ENCODE measurements around the gene ARHGAP40. TPM values are rescaled to one million over a fixed set of nuclear protein-coding genes. Genes with fewer than 3 reads are reported as not detected.
A peak's percentile ranks its signal among the peaks of the same experiment; 100 is the strongest.

The ARHGAP40 gene
- total RNA-seq, 3 donors from 2014 or later: not detected

DNA sequence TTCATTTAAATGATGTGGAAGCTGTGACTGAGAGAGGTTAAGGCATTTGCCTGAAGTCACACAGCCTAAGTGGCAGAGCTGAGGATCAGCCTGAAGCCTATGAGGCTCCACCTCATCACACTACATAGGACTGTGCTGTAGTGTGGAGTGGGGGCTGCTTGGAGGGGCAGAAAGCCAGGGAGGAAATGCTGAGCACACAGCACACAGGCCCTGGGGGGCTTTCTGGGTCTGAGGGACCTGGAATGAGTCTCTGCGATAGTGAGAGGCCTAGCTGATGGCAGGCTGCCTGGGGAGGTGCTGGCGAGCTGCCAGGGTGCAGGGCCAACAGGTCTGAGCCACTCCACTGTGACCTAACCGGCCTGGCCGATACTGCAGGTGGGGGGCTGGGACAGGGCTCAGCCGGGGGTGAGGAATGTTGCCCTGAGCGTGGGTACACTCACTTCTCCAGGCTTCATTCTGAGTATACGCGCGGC, 2.2 kb upstream of the ARHGAP40 start:
- no peak for TF ChIP-seq CTCF (IDR thresholded peaks at IDR 0.05)
- ATAC-seq: no peak
- Histone ChIP-seq H3K4me1 (ENCODE audit: low read depth) (peaks cover 5% of the 10 kb centered on the region), H3K4me3 (no peak overlapping the region), H3K9me3 (no peaks in the 10 kb centered on the region), H3K36me3 (ENCODE audit: low read depth) (no peaks in the 10 kb centered on the region)
- DNase-seq: peak in 1 of 3 donors; percentile 46
- intact Hi-C loops (cut with DNase I, micrococcal nuclease): no loop called here

- Histone ChIP-seq H3K4me1 (ENCODE audit: low read depth) (peaks cover 5% of the 10 kb centered on the region), H3K4me3 (no peak overlapping the region), H3K36me3 (ENCODE audit: low read depth) (no peaks in the 10 kb centered on the region), H3K9me3 (no peaks in the 10 kb centered on the region)
- no peak for TF ChIP-seq CTCF (IDR thresholded peaks at IDR 0.05)
- ATAC-seq (no peak), DNase-seq (no peak)
- intact Hi-C loops (cut with DNase I, micrococcal nuclease): no loop called here
These were observed 1.6 kb upstream of the ARHGAP40 start for GRCh38 chr20:38600057-38600456.

GRCh38 chr20:38602185-38602581, 574 bp downstream of the ARHGAP40 start:
- TF ChIP-seq CTCF (IDR thresholded peaks at IDR 0.05): no peak
- Histone ChIP-seq H3K9me3 (no peaks in the 10 kb centered on the region), H3K4me1 (ENCODE audit: low read depth) (peaks cover 5% of the 10 kb centered on the region), H3K36me3 (ENCODE audit: low read depth) (no peaks in the 10 kb centered on the region), H3K4me3 (no peak overlapping the region)
- intact Hi-C loops (cut with DNase I, micrococcal nuclease): no loop called here
- ATAC-seq (no peak), DNase-seq (no peak)

GRCh38 chr20:38603286-38603685, 1.7 kb downstream of the ARHGAP40 start:
- Histone ChIP-seq H3K4me1 (ENCODE audit: low read depth) (peaks cover 5% of the 10 kb centered on the region), H3K9me3 (no peaks in the 10 kb centered on the region), H3K4me3 (no peak overlapping the region), H3K36me3 (ENCODE audit: low read depth) (no peaks in the 10 kb centered on the region)
- intact Hi-C loops (cut with DNase I, micrococcal nuclease): no loop called here
- no peak for ATAC-seq
- TF ChIP-seq CTCF (IDR thresholded peaks at IDR 0.05): no peak
- no peak for DNase-seq

DNA sequence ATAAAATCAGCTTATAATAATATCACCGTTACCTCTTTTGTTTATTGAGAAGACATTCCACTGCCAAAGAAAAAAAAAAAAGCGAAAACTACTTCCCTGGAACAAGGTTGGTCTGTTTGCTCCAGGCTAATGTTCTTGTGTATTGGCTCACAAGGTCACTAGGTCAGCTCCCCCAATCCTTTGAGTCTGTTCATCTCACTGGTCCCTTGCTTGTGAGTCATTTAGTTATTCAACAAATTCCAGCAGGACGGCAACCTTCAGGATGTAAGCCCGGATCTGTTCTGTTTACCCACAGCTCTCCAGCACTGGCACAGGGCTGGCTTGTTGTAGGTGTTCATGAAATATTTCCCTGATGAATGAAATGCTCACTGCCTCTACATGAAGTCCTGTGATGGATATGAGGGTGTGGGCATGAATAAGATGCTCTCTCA, 3.3 kb downstream of the ARHGAP40 start:
- DNase-seq: no peak
- Histone ChIP-seq H3K4me1 (ENCODE audit: low read depth) (peaks cover 5% of the 10 kb centered on the region), H3K4me3 (no peak overlapping the region), H3K36me3 (ENCODE audit: low read depth) (no peaks in the 10 kb centered on the region), H3K9me3 (no peaks in the 10 kb centered on the region)
- no peak for TF ChIP-seq CTCF (IDR thresholded peaks at IDR 0.05)
- no peak for ATAC-seq
- intact Hi-C loops (cut with DNase I, micrococcal nuclease): no loop called here

DNA sequence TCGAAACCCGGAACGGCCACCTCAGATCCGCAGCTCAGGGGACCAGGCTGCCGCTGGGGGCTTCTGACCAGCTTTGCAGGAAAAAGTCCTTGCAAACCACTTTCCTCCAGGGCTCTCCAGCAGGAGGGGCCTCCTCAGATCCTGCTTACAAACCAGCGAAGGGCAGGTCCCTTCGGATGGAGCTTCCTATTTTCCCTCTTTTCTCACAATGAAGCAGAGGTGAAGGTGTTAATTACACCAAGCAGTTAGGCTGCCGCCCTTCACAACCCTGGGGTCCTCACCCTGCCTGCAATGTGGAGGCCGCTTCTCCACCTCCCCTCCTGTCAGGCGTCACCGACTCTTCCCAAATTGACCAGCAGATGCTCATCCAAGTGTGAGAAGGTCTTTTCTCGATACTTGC, 5.7 kb downstream of the ARHGAP40 start:
- no peak for TF ChIP-seq CTCF (IDR thresholded peaks at IDR 0.05)
- no peak for DNase-seq
- Histone ChIP-seq H3K4me3 (no peak overlapping the region), H3K36me3 (ENCODE audit: low read depth) (no peaks in the 10 kb centered on the region), H3K4me1 (ENCODE audit: low read depth) (no peaks in the 10 kb centered on the region), H3K9me3 (no peaks in the 10 kb centered on the region)
- intact Hi-C loops (cut with DNase I, micrococcal nuclease): no loop called here
- ATAC-seq: no peak

All from mucosa of descending colon (tissue), 3 donors.